H4 (cell line): ENCODE measurements around the gene CASP12. TPM values are rescaled to one million over a fixed set of nuclear protein-coding genes. Genes with fewer than 3 reads are reported as not detected.
"Not testable (repeated sequence)": the region's sequence is repeated elsewhere in the genome, so short reads cannot be mapped to it uniquely, and the experiment has no call there.

Experiments used
- DNase-seq: peaks from one replicate; pipeline ENCODE4 v3.0.0-alpha.2; 2015; ENCODE audit warnings: low spot score
- total RNA-seq: library from RNA; depleted of rRNA; stranded (reverse); fragments of >200 nt; shearing (Covaris generic); gene quantifications from 2 replicates; pipeline ENCODE4 v1.2.3, GENCODE V29; 2014; rRNA removed

The CASP12 gene
- total RNA-seq = 0.04 TPM in 1 of 2 replicates, not detected in the other

GRCh38 chr11:104897891-104898684 lies at the start of gene CASP12:
TSS of gene CASP12 (minus strand) at chr11:104898460.
- no peak for DNase-seq

DNA sequence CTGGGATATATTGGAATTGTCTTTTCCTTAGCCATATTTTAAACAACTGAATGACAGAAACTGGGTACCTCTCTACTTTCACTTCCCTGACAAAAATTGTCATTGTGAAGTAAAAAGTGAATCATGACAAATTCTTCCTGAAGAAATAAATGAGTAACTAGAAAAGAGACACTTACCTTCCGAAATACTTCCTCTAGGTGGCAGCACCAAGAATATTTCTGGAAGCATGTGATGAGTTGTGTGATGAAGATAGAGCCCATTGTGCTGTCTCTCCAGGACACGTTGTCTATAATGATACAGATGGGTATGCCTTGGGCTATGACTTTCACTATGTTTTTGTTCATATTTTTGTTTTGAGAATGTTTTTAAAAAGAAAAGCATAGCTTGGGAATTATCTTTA lies 48.6 kb upstream of the CASP12 start:
- peak; percentile 35 for DNase-seq

GRCh38 chr11:104944076-104944475 lies 45.8 kb upstream of the CASP12 start:
- DNase-seq = no peak

DNA sequence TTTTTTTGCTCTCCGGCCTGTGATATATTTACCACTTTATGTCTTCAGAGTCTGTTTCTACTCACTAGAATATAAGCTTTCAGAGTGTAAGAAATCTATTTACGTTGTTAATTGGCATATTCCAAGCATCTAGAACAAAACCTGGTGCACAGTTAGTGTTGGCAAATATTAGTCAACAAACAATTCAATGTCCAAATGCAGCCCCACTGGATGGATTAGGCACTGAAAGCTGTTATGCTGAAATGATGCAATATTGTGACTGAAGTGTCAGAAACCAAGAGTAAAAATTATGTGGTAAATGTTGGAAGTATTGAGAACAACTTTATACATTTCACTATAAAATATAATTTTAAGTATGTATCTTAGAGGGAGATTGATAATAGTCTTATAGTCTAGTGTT lies 45.3 kb upstream of the CASP12 start:
- no peak for DNase-seq

DNA sequence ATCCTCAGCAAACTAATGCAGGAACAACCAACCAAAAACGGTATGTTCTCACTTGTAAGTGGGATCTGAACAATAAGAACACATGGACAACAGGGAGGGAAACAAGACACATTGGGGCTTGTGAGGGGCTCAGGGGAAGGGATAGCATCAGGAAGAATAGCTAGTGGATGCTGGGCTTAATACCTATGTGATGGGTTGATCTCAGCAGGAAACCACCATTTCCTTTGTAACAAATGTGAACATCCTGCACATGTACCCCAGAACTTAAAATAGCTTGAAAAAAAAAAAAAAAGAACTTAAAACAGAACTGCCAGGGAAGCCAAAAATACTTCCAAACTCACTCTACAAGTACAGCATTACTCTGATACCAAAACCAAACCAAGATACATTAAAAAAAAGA lies 36.3 kb upstream of the CASP12 start:
- no peak for DNase-seq

GRCh38 chr11:104934073-104934472 lies 35.8 kb upstream of the CASP12 start:
- not testable (repeated sequence) for DNase-seq

- DNase-seq = no peak
Observed at GRCh38 chr11:104928811-104929210, 30.6 kb upstream of the CASP12 start.

- no peak for DNase-seq
Observed at GRCh38 chr11:104926771-104927611, 28.7 kb upstream of the CASP12 start.

DNA sequence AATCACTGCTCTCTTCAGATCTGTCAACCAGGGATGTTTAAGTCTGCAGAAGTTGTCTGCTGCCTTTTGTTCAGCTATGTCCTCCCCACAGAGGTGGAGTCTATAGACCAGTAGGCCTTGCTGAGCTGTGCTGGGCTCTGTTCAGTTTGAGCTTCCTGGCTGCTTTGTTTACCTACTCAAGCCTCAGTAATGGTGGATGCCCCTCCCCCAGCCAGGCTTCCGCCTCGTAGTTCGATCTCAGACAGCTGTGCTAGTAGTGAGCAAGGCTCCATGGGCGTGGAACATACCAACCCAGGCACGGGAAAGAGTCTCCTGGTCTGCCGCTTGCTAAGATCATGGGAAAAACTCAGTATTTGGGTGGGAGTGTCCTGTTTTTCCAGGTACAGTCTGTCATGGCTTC lies 27.6 kb upstream of the CASP12 start:
- DNase-seq = no peak

DNA sequence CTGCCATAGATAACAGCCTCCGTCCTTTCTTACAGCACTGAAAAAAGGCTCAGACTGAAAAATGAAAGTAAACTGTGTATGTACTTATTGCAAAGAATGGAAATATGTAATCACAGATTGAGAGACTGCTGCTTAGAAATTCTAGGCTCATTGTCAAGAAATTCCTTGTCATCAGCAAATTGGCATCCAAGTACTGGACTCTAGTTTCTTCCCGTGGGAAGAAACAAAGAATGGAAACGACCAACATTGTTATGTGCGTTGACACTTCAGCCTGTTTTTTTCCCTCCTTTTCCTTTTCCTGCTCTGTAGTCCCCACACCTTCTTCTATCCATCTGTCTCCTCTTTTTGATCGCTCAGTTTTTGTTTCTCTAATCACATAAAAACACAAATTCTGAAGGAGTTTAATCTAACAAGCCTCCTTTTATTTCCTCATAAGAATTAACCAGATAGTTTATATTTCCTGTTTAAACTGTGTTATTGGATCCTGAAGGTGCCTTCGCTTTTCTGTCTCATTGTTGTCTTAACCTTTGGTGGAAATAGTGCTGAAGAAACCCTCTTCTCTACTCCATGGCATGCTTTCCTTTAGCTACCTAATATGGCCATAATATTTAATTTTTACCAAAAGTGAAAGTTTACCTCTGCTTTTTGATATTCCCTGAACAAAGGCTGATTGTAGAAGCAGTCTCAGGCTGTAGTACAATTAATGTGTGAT lies 20.0 kb upstream of the CASP12 start:
- DNase-seq = no peak

GRCh38 chr11:104917271-104918112 lies 19.2 kb upstream of the CASP12 start:
- no peak for DNase-seq

- no peak for DNase-seq
Observed at GRCh38 chr11:104916442-104916841, 18.2 kb upstream of the CASP12 start.

DNA sequence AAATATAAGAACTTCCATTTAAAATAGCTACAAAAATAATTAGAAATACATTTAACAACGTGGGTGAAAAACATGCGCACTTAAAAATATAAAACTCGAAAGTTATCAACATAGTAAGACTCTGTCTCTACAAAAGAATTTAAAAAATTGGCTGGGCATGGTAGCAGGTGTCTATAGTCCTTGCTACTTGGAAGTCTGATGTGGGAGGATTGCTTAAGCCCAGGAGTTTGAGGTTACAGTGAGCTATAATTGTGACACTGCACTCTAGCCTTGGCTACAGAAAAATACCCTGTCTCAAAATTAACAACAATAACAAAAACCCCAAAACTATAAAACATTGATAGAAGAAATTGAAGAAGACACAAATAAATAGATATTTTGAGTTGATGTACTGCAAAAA lies 13.8 kb upstream of the CASP12 start:
- no peak for DNase-seq

- DNase-seq = no peak
Observed at GRCh38 chr11:104908186-104908531, 9.9 kb upstream of the CASP12 start.

DNA sequence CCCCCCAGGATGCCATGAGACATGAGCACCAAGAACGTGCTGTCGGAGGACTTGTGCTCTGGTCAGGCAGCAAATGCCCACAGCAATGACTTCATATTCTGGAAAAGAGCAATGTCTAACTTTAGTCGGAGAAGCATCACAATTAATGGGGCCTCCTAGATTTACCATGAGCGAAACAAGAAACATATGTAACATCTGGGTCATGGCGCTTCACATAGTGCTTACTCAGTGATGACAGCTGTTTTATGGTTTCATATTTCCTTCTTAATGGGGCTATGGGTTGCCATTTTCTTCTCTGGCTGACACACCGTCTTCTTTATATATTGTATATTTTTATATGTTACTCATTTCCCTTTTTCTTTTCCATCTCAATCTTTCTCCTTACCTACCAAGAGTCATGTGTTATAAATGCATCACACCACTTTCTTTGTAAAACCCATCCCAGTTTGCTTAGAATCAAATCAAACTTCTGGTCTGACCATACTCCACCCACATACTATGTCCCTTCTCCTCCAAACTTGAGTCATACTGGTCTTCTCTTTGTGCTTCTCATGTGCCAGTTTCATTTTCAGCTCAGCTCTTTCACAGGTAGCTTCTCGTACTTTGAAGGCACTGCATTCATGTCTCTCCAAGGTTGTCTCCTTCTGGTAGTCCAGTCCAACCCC lies 9.4 kb upstream of the CASP12 start:
- no peak for DNase-seq

DNA sequence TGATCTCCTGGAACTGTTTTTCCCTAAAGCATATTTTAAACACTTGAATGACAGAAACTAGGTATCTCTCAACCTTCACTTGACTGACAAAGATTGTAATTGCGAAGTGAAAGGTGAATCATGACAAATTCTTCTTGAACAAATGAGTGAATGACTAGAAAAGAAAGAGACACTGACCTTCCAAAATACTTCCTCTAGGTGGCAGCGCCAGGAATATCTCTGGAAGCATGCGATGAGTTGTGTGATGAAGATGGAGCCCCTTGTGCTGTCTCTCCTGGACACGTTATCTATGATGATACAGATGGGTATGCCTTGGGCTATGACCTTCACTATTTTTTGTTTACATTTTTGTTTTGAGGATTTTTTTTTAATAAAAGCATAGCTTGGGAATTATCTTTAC lies 7.0 kb upstream of the CASP12 start:
- no peak for DNase-seq

- no peak for DNase-seq
Observed at GRCh38 chr11:104899226-104899625, 966 bp upstream of the CASP12 start.

DNA sequence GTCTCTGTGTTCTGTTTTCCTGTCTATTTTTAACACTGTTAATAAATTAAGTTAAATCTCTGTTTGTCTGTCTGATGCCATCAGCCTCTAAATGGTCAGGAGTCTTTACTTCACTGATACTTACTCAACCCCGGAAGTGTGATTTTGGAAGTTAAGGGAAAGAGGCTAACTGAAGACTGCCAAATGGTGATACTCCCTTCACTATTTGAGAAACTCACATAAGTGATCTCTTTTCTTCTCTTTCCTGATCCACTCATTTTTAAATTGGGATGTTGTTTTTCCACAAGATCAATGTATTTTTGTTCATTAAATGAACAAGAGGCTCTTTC lies 389 bp upstream of the CASP12 start:
- no peak for DNase-seq

GRCh38 chr11:104895634-104896033 lies 2.6 kb downstream of the CASP12 start:
- no peak for DNase-seq

- no peak for DNase-seq
Observed at GRCh38 chr11:104893876-104894275, 4.4 kb downstream of the CASP12 start.
